GM20000 (cell line): ENCODE results near the gene CDPF1.
"Not testable (repeated sequence)": the region's sequence is repeated elsewhere in the genome, so short reads cannot be mapped to it uniquely, and the experiment has no call there.

ENCODE experiments used
- DNase-seq: peaks from one replicate; pipeline ENCODE4 v3.0.0; 2012; ENCODE audit warnings: low spot score
- TF ChIP-seq, protein P1 (sequence below): IDR thresholded peaks from 2 replicates; pipeline ENCODE4 v1.5.1; 2012; ENCODE audit warnings: mild to moderate bottlenecking, control low read depth; ENCODE audit errors: extremely low read depth, missing control alignments

The CDPF1 gene

DNA sequence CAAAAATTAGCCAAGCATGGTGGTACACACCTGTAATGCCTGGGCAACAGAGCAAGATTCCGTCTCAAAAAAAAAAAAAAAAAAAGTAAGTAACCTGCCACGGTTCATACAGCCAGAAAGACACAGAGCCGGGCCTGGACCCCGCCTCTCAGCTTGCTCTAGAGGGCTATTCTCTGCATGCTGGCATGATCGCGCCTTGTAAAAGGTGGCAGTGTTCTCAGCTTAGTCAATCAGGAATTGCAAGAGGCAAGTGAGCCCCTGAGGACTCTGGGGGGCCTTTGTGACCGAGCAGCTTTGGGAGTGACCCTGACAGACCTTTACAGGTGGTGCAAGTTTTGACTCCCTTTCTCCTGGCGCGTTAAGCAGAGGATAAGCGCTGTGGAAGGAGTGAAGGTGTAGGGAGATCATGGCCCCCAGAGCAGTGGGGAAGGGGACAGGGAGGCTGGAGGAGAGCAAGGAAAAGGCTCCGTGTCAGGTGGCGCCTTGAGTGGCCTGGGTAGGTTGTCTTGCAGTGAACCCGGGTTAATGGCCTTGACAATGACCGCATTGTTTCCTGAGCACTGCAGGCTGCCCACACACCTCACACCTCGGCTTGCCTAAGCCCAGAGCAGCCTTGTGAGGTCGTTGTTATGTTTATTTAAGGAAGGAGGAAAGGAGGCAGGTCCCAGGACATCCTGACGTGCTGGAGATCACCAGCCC, 48.9 kb downstream of the CDPF1 start:
- DNase-seq: no peak
- TF ChIP-seq, protein P1, sequence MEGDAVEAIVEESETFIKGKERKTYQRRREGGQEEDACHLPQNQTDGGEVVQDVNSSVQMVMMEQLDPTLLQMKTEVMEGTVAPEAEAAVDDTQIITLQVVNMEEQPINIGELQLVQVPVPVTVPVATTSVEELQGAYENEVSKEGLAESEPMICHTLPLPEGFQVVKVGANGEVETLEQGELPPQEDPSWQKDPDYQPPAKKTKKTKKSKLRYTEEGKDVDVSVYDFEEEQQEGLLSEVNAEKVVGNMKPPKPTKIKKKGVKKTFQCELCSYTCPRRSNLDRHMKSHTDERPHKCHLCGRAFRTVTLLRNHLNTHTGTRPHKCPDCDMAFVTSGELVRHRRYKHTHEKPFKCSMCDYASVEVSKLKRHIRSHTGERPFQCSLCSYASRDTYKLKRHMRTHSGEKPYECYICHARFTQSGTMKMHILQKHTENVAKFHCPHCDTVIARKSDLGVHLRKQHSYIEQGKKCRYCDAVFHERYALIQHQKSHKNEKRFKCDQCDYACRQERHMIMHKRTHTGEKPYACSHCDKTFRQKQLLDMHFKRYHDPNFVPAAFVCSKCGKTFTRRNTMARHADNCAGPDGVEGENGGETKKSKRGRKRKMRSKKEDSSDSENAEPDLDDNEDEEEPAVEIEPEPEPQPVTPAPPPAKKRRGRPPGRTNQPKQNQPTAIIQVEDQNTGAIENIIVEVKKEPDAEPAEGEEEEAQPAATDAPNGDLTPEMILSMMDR: no peak

DNA sequence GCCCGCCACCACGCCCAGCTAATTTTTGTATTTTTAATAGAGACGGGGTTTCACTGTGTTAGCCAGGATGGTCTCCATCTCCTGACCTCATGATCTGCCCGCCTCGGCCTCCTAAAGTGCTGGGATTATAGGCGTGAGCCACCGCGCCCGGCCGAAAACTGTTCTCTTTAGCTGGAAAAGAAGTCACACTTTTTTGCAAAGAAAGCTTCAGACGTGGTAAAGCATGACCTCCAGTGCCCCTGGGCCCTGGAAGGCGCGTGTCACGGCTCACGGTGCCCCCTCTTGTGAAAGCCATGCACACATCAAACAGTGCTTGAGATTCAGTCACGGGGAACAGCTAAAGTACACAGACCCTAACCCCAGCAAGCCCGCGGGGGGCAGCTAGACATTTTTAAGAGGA, 51.3 kb downstream of the CDPF1 start:
- not testable (repeated sequence) for DNase-seq

DNA sequence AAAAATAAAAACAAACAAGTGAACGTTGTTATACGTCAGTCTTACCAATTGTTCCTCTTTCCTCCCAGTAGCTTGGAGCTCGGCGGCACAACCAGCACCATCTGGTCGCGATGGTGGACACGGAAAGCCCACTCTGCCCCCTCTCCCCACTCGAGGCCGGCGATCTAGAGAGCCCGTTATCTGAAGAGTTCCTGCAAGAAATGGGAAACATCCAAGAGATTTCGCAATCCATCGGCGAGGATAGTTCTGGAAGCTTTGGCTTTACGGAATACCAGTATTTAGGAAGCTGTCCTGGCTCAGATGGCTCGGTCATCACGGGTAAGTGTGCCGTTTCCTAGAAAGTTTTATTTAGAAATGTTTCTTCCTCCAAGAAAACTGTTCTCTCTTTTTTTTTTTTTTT, 51.8 kb downstream of the CDPF1 start:
- DNase-seq: no peak
- TF ChIP-seq, protein P1: no peak

DNA sequence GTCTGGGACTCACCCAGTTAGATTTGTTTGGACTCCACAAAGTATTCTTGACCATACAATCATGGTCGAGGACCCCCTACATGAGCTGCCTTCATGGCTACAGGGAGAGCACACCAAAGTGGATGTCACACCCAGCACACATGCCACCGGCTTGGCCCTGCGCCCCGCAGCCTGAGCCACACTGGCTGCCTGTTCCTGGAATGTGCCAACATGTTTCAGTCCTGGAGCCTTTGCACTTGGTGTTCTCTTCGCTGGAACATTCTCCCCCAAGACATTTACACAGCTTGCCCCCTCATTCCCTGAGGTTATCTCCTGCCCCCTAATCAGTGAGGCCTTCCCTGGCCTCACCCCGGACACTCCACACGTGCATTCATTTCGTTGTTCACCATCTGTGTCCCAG, 53.8 kb downstream of the CDPF1 start:
- DNase-seq: no peak
- TF ChIP-seq, protein P1: no peak

DNA sequence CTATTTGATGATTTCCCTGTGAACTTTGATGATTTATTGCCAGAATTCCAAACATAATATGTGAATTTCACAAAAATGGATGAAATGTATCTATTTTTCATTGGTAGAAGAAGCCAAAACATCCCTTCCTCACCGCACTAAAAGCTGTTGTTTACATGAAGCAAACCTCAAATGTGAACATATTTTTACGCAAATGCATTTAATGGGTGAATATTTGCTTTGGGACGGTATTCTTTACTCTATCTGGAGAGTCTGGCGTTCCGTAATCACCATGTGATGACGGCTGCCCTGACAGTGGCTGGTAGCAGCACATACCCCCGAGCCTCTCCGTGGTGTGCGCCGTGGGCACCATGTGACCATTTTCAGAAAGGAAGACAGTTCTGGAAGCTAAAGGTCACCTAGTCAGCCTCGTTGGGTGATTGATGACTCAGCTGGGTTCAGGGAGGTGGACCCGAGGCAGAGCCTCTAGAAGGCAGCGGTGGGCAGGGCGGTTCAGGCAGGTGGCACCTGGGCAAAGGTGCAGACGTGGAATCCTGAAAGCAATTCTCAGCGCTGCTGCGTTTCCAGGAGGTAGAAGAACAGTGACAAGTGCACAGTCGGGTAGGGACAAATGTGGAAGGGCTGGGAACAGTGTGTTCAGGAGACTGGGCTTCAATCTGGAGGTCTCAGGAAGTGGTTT, 54.5 kb downstream of the CDPF1 start:
- TF ChIP-seq, protein P1: no peak
- no peak for DNase-seq
